ENCODE results near the gene OPHN1.

OPHN1 gene

GRCh38 chrX:68433155-68433980 lies at the start of gene OPHN1:
Gene OPHN1 (minus strand): TSS chrX:68433495. CDS start chrX:68433020, 475 bp downstream.
- peak; percentile 61 for DNase-seq (ENCODE audit: low spot score)

GRCh38 chrX:68480969-68481368 lies 47.7 kb upstream of the OPHN1 start:
- no peak for DNase-seq (ENCODE audit: low spot score)

DNA sequence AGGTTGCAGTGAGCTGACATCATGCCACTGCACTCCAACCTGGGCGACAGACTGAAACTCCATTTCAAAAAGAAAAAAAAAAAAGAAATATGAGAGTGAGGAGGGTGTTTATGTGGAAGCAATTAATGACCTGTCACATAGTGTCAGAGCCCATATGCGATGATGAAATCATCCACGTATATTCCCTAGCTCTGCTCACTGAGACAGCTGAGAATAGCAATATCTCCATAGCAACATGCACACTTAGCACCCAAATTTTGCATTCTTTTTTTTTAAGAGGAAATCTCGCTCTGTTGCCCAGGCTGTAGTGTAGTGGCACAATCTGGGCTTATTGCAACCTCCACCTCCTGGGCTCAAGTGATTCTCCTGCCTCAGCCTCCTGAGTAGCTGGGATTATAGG lies 31.5 kb upstream of the OPHN1 start:
- DNase-seq (ENCODE audit: low spot score): no peak

DNA sequence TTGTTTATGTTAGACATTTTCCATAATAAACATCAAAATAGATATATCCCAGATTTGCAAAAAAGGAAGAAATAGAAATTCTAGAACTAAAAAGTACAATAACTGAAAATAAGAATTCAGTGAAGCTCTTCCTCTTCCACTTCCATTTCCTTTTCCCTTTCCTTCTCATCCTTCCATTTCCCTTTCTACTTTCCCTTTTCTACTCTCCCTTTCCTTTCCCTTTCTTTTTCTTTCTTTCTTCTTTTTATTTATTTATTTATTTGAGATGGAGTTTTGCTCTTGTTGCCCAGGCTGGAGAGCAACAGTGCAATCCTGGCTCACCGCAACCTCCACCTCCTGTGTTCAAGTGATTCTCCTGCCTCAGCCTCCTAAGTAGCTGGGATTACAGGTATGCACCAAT lies 30.6 kb upstream of the OPHN1 start:
- no peak for DNase-seq (ENCODE audit: low spot score)

DNA sequence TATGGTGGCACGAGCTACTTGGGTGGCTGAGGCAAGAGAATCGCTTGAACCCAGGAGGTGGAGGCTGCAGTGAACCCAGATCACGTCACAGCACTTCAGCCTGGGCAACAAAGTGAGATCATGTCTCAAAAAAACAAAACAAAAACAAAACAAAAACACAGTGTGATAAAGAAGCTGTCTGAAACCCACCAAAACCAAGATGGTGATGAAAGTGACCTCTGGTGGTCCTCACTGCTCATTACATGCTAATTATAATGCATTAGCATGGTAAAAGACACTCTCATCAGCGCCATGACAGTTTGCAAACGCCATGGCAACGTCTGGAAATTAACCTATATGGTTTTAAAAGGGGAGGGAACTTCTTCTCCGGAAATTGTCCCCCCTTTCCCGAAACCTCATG lies 29.4 kb upstream of the OPHN1 start:
- no peak for DNase-seq (ENCODE audit: low spot score)

- DNase-seq (ENCODE audit: low spot score): no peak
Measured at GRCh38 chrX:68462197-68462596, 28.9 kb upstream of the OPHN1 start.

GRCh38 chrX:68461576-68461975 lies 28.3 kb upstream of the OPHN1 start:
- DNase-seq (ENCODE audit: low spot score): no peak

GRCh38 chrX:68461093-68461492 lies 27.8 kb upstream of the OPHN1 start:
- DNase-seq (ENCODE audit: low spot score): no peak

- no peak for DNase-seq (ENCODE audit: low spot score)
Measured at GRCh38 chrX:68455151-68455510, 21.8 kb upstream of the OPHN1 start.

DNA sequence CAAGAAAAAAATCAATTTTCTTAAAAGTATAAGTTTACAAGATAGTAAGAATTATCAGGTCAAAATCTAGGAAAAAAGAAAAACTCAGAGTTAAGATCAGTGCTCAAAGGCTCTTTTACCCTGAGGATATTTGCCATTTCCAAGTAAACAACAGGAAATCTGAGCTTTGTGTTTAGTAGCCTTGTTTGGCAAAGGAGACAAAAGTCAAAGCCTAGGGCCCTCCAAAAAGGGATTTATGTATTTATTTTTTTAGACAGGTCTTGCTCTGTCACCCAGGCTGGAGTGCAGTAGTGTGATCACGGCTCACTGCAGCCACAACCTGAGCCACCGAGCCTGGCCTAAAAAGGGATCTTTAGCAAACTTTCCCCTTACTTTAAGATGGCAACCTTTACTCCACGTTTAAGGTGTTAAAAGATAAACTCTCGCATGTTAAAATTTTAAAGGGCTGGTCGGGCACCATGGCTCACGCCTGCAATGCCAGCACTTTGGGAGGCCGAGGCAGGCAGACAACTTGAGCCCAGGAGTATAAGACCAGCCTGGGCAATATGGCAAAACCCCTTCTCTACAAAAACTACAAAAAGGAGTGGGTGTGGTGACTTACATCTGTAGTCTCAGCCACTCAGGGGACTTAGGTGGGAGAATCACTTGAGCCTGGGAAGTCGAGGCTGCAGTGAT lies 21.3 kb upstream of the OPHN1 start:
- no peak for DNase-seq (ENCODE audit: low spot score)

DNA sequence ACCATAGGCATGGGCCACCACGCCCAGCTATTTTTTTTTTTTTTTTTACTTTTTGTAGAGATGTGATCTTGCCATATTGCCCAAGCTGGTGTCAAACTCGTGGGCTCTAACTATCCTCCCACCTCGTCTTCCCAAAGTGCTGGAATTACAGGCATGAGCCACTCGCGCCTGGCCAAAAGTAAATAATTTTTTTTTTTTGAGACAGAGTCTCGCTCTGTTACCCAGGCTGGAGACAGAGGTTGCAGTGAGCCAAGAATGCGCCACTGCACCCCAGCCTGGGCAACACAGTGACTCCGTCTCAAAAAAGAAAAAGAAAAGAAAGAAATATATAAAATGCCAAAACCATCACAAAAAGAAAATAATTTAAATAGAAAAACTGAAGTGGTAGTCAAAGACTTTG lies 18.4 kb upstream of the OPHN1 start:
- no peak for DNase-seq (ENCODE audit: low spot score)

GRCh38 chrX:68443155-68443868 lies 10.0 kb upstream of the OPHN1 start:
- no peak for DNase-seq (ENCODE audit: low spot score)

- no peak for DNase-seq (ENCODE audit: low spot score)
Measured at GRCh38 chrX:68440940-68441339, 7.6 kb upstream of the OPHN1 start.

GRCh38 chrX:68440442-68440841 lies 7.1 kb upstream of the OPHN1 start:
- DNase-seq (ENCODE audit: low spot score): no peak

DNA sequence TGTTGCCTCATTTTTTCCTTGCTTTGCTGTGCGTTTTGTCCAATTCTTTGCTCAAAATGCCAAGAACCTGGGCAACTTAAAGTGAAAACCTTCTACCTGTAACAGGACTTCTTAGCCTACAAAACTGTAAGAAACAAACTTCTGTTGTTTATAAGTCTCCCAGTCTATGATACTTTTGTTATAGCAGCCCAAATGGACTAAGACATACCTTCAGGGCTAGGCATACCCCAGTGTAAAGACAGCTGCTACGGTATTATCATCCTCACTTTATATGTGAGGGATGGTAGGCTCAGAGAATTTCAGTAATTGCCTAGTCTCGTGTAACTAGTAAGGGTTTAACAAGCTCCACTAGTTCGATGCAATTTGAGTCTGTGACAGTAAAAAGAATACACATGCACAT lies 6.0 kb upstream of the OPHN1 start:
- DNase-seq (ENCODE audit: low spot score): no peak

DNA sequence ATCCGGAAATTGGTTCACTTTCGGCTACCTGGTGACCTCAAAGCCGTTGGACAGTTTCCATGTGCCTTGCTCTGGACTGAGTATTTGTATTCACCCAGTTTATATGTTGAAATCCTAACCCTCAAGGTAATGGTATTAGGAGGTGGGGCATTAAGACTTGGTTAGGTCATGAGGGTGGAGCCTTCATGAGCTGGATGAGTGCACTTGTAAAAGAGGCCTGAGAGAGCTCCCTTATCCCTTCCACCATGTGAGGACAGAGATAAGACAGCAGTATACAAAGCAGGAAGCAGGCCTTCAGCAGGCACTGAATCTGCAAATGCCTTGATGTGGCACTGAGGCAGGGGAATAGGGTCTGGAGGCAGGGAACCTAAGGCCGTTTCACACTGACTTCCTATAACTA lies 5.3 kb upstream of the OPHN1 start:
- no peak for DNase-seq (ENCODE audit: low spot score)

DNA sequence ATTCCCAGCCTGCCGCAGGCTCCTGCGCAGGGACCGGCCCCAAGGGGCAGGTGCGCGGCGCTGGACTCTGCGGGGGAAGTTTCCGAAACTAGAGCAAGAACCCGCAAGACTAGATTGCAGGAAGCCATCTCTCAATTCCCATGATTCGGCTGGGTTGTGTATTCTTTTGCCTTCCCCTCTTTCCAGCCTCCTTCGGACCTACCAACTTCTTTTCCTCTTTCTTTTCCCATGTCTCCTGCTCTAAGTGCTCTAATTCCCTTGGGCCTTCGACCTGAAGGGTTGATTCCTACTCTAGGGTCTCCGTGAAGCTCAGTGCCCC lies 645 bp upstream of the OPHN1 start:
- DNase-seq (ENCODE audit: low spot score): no peak

GRCh38 chrX:68432648-68433047 lies 647 bp downstream of the OPHN1 start:
- no peak for DNase-seq (ENCODE audit: low spot score)

GRCh38 chrX:68431836-68432235 lies 1.5 kb downstream of the OPHN1 start:
- DNase-seq (ENCODE audit: low spot score): no peak

DNA sequence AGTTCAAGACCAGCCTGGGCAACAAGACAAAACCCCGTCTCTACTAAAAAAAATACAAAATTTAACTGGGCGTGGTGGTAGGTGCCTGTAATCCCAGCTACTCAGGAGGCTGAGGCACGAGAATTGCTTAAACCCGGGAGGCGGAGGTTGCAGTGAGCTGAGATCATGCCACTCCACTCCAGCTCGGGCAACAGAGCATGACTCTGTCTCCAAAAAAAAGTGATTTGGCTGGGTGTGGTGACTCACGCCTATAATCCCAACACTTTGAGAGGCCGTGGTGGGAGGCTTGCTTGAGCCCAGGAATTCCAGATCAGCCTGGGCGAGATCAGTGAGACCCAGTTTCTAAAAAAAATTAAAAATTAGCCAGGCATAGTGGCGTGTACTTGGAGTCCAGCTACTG lies 4.1 kb downstream of the OPHN1 start:
- no peak for DNase-seq (ENCODE audit: low spot score)

DNA sequence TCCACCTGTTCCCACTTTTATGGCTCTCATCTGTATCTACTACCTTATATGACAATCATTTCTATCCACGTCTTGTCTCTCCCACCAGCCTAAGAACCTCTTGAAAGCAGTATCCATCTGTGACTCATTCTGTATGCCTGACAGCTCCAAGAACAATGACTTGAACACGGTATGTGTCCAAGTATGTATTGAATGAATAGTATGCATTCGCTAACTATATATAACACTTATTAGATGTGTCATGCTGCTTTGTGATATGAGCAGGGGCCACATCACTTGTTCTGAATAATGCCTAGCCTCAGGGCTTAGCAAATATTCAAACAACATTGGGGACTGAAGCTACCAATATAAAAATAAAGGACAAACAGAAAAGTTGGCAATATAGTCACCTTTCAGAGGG lies 4.9 kb downstream of the OPHN1 start:
- DNase-seq (ENCODE audit: low spot score): no peak

DNA sequence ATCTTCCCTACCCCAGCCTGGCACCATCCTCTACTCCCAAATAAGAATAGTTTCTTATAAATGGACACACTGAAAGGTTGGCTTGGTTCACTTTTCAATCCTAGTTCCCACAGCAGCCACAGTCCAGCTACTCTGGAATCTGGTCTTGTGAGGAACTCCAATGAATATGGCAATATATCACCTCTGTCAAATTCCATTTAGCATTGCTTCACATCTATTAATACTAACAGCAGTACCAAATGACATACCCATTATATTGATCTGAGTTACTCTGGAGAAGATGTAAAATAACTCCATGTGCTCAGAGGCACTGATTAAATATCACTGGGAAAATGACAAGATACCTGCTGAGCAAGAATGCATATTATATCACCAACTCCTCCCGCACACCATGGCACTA lies 8.6 kb downstream of the OPHN1 start:
- DNase-seq (ENCODE audit: low spot score): no peak

DNA sequence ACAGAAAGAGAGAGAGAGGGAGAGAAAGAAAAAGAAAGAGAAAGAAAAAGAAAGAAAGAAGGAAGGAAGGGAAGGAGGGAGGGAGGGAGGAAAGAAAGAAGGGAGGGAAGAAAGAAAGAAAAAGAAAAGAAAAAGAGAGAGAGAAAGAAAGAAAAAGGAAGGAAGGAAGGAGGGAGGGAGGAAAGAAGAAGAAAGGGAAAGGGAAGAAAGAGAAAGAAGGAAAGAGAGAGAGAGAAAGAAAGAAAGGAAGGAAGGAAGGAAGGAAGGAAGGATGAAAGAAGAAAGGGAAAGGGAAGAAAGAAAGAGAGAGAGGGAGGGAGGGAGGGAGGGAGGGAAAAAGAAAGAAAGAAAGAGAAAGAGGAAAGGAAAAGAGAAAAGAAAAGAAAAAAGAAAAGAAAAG lies 10.8 kb downstream of the OPHN1 start:
- DNase-seq (ENCODE audit: low spot score): no peak
